Measurements from ENCODE around the gene IL10.
"Not testable (repeated sequence)": the region's sequence is repeated elsewhere in the genome, so short reads cannot be mapped to it uniquely, and the experiment has no call there.

Gene IL10

DNA sequence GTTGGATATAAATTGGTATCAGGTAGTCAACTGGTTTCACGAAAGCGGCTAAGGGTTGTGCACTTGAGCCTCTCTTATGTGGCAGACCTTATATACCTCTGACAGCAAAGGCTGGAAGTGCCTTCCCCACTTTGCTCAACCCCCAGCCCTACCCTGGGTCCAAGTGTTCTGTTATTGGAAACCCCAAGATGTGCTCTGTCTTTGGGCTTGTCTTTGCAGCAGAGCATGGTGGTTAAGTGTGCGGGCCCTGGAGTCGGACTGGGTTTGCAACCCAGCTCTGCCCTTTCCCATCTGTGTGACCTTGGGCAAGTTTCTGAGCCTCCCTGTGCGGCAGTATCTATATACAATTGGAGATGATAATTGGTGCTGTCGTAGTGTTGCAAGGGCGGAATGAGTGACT is 11.2 kb upstream of the IL10 start:
- Histone ChIP-seq H3K4me3 (ENCODE audit: insufficient read depth, low read depth, low read length) (no peak overlapping the region), H3K36me3 (ENCODE audit: control insufficient read depth, insufficient read depth, low read length) (no peaks in the 10 kb centered on the region), H3K9me3 (ENCODE audit: control insufficient read depth, low read length) (no peaks in the 10 kb centered on the region), H3K27me3 (ENCODE audit: control insufficient read depth, insufficient read depth, low read length, poor library complexity, severe bottlenecking) (no peaks in the 10 kb centered on the region), H3K27ac (ENCODE audit: insufficient read depth, low read depth, low read length, poor library complexity, severe bottlenecking) (no peak overlapping the region), H3K4me1 (ENCODE audit: control insufficient read depth, insufficient read depth, low read length) (no peaks in the 10 kb centered on the region)
- 95 to 96% methylated on average over 7 of the region's 7 CpGs for WGBS, 2 experiments

DNA sequence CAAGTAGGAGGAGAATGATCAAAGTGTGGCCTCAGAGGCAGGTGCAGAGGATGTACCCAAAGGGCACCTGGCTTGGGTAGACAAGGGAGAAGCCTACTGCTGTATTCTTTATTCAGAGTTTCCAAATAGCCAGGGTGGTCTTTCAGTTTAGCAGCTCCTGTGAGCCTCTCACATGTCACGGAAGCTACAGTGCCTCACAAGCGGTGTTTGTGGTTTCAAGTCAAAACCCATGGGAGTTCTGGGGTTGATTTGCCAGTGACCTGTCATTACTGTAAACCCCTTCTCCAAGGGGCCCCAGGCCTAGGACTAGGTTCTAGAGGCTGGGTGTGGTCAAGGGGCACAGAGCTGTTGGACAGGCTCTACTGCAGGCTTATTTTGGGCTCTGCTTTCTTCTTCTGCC is 10.2 kb upstream of the IL10 start:
- WGBS, 2 experiments, result 91 to 95% methylated on average over 2 of the region's 2 CpGs
- no peak overlapping the region for H3K4me3 ChIP-seq (ENCODE audit: insufficient read depth, low read depth, low read length)
- H3K27ac ChIP-seq (ENCODE audit: insufficient read depth, low read depth, low read length, poor library complexity, severe bottlenecking), result no peak overlapping the region
- no peaks in the 10 kb centered on the region for H3K9me3 ChIP-seq (ENCODE audit: control insufficient read depth, low read length)
- H3K4me1 ChIP-seq (ENCODE audit: control insufficient read depth, insufficient read depth, low read length), result no peaks in the 10 kb centered on the region
- H3K27me3 ChIP-seq (ENCODE audit: control insufficient read depth, insufficient read depth, low read length, poor library complexity, severe bottlenecking), result no peaks in the 10 kb centered on the region
- no peaks in the 10 kb centered on the region for H3K36me3 ChIP-seq (ENCODE audit: control insufficient read depth, insufficient read depth, low read length)

- no peaks in the 10 kb centered on the region for H3K9me3 ChIP-seq (ENCODE audit: control insufficient read depth, low read length)
- no peaks in the 10 kb centered on the region for H3K27me3 ChIP-seq (ENCODE audit: control insufficient read depth, insufficient read depth, low read length, poor library complexity, severe bottlenecking)
- no peak overlapping the region for H3K4me3 ChIP-seq (ENCODE audit: insufficient read depth, low read depth, low read length)
- no peaks in the 10 kb centered on the region for H3K4me1 ChIP-seq (ENCODE audit: control insufficient read depth, insufficient read depth, low read length)
- H3K27ac ChIP-seq (ENCODE audit: insufficient read depth, low read depth, low read length, poor library complexity, severe bottlenecking), result no peak overlapping the region
- H3K36me3 ChIP-seq (ENCODE audit: control insufficient read depth, insufficient read depth, low read length), result no peaks in the 10 kb centered on the region
- 82 to 88% methylated on average over 2 of the region's 2 CpGs for WGBS, 2 experiments
These were observed 7.3 kb upstream of the IL10 start for GRCh38 chr1:206779638-206780037.

DNA sequence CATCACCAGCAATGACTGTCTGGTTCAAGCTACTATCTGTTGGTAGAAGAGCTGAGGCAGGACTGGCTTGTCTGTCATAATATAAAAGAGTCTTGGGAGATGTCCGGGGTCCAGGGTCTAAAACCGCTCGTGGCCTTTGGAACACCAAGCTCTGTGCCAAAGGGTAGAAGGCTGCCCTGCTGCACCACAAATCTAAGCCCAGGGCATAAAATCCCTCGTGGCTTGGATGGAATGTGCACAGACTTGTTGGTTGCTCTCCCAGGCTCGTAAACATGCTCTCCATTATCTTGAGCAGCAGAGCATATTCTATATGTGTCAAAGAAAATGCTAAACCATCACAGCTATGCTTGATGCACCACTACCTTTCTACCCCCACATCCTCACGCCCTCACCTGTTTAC is 6.6 kb upstream of the IL10 start:
- not testable (repeated sequence) for H3K27ac ChIP-seq (ENCODE audit: insufficient read depth, low read depth, low read length, poor library complexity, severe bottlenecking); H3K9me3 ChIP-seq (ENCODE audit: control insufficient read depth, low read length); H3K27me3 ChIP-seq (ENCODE audit: control insufficient read depth, insufficient read depth, low read length, poor library complexity, severe bottlenecking); H3K4me1 ChIP-seq (ENCODE audit: control insufficient read depth, insufficient read depth, low read length); H3K36me3 ChIP-seq (ENCODE audit: control insufficient read depth, insufficient read depth, low read length); H3K4me3 ChIP-seq (ENCODE audit: insufficient read depth, low read depth, low read length)
- 91 to 95% methylated on average over 6 of the region's 6 CpGs for WGBS, 2 experiments

- H3K9me3 ChIP-seq (ENCODE audit: control insufficient read depth, low read length), result no peaks in the 10 kb centered on the region
- H3K4me3 ChIP-seq (ENCODE audit: insufficient read depth, low read depth, low read length), result no peak overlapping the region
- no peak overlapping the region for H3K27ac ChIP-seq (ENCODE audit: insufficient read depth, low read depth, low read length, poor library complexity, severe bottlenecking)
- H3K36me3 ChIP-seq (ENCODE audit: control insufficient read depth, insufficient read depth, low read length), result no peaks in the 10 kb centered on the region
- WGBS, 2 experiments, result 80% methylated on average over 7 of the region's 7 CpGs
- no peaks in the 10 kb centered on the region for H3K27me3 ChIP-seq (ENCODE audit: control insufficient read depth, insufficient read depth, low read length, poor library complexity, severe bottlenecking)
- no peaks in the 10 kb centered on the region for H3K4me1 ChIP-seq (ENCODE audit: control insufficient read depth, insufficient read depth, low read length)
These were observed 5.7 kb upstream of the IL10 start for GRCh38 chr1:206778031-206778430.

GRCh38 chr1:206776229-206776628 is 3.9 kb upstream of the IL10 start:
- H3K27ac ChIP-seq (ENCODE audit: insufficient read depth, low read depth, low read length, poor library complexity, severe bottlenecking), result no peak overlapping the region
- H3K27me3 ChIP-seq (ENCODE audit: control insufficient read depth, insufficient read depth, low read length, poor library complexity, severe bottlenecking), result no peaks in the 10 kb centered on the region
- WGBS, 2 experiments, result 87 to 94% methylated on average over 3 to 4 of the region's 4 CpGs
- H3K4me1 ChIP-seq (ENCODE audit: control insufficient read depth, insufficient read depth, low read length), result no peaks in the 10 kb centered on the region
- no peaks in the 10 kb centered on the region for H3K36me3 ChIP-seq (ENCODE audit: control insufficient read depth, insufficient read depth, low read length)
- H3K9me3 ChIP-seq (ENCODE audit: control insufficient read depth, low read length), result no peaks in the 10 kb centered on the region
- no peak overlapping the region for H3K4me3 ChIP-seq (ENCODE audit: insufficient read depth, low read depth, low read length)

DNA sequence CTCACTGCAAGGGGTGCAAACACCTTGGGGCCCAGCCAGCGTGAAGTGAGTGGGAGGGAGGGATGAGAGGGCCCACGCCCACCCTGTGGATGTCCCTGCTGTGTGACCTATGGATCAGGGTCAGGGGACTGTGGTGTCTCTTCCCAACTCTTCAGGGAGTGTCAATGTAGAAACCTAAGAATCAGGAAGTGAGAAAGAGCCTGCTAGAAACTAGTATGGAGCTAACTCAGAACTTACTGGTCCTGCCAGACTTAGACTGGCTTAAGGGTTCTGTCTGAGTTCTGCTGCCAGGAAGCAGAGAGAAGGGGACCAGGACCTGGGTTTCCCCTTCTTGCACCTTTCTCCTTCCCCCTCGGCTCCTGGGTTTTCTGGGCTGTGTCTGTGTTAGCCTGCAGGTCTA is 1.8 kb upstream of the IL10 start:
- WGBS, 2 experiments, result 87 to 88% methylated on average over 3 of the region's 3 CpGs
- Histone ChIP-seq H3K9me3 (ENCODE audit: control insufficient read depth, low read length) (no peaks in the 10 kb centered on the region), H3K36me3 (ENCODE audit: control insufficient read depth, insufficient read depth, low read length) (no peaks in the 10 kb centered on the region), H3K4me3 (ENCODE audit: insufficient read depth, low read depth, low read length) (no peak overlapping the region), H3K4me1 (ENCODE audit: control insufficient read depth, insufficient read depth, low read length) (peaks cover 12% of the 10 kb centered on the region), H3K27ac (ENCODE audit: insufficient read depth, low read depth, low read length, poor library complexity, severe bottlenecking) (no peak overlapping the region), H3K27me3 (ENCODE audit: control insufficient read depth, insufficient read depth, low read length, poor library complexity, severe bottlenecking) (no peaks in the 10 kb centered on the region)

GRCh38 chr1:206771338-206771692 is 979 bp downstream of the IL10 start:
- 86 to 91% methylated on average over 4 of the region's 4 CpGs for WGBS, 2 experiments
- Histone ChIP-seq H3K4me3 (ENCODE audit: insufficient read depth, low read depth, low read length) (no peak overlapping the region), H3K36me3 (ENCODE audit: control insufficient read depth, insufficient read depth, low read length) (no peaks in the 10 kb centered on the region), H3K27me3 (ENCODE audit: control insufficient read depth, insufficient read depth, low read length, poor library complexity, severe bottlenecking) (no peaks in the 10 kb centered on the region), H3K9me3 (ENCODE audit: control insufficient read depth, low read length) (no peaks in the 10 kb centered on the region), H3K4me1 (ENCODE audit: control insufficient read depth, insufficient read depth, low read length) (peaks cover 12% of the 10 kb centered on the region), H3K27ac (ENCODE audit: insufficient read depth, low read depth, low read length, poor library complexity, severe bottlenecking) (no peak overlapping the region)

GRCh38 chr1:206770531-206771337 is 1.6 kb downstream of the IL10 start, which contains the start of gene IL19:
Gene IL19, plus strand, starts transcription at chr1:206770773. Its CDS starts 65,890 bp downstream, at chr1:206836663.
- no peaks in the 10 kb centered on the region for H3K36me3 ChIP-seq (ENCODE audit: control insufficient read depth, insufficient read depth, low read length)
- H3K4me3 ChIP-seq (ENCODE audit: insufficient read depth, low read depth, low read length), result no peak within 1 kb of the TSS
- no peaks in the 10 kb centered on the region for H3K27me3 ChIP-seq (ENCODE audit: control insufficient read depth, insufficient read depth, low read length, poor library complexity, severe bottlenecking)
- H3K4me1 ChIP-seq (ENCODE audit: control insufficient read depth, insufficient read depth, low read length), result peaks cover 12% of the 10 kb centered on the region
- H3K27ac ChIP-seq (ENCODE audit: insufficient read depth, low read depth, low read length, poor library complexity, severe bottlenecking), result no peak within 1 kb of the TSS
- WGBS, 2 experiments, result 75 to 76% methylated on average over 9 of the region's 9 CpGs
- H3K9me3 ChIP-seq (ENCODE audit: control insufficient read depth, low read length), result no peaks in the 10 kb centered on the region

DNA sequence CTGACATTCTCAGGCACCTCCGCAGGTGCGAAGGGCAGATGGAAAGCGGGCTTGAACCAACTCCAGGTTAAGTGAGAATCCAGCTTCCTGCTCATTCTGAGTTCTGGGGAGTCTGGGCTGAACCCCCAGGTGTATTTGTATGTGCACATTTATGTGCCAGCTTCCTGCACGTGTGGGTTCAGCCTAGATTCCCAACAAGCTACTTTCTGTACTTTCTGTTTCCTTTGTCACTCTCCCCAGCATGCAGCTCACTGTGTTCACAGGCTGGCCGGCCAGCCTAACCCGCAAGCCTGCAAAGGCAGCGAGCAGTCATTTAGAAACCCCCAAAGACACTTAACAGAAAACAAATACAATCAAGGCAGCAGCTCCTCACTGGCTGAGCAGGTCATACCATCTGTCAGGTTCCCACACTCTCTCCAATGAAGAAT is 3.0 kb downstream of the IL10 start:
- Histone ChIP-seq H3K27me3 (ENCODE audit: control insufficient read depth, insufficient read depth, low read length, poor library complexity, severe bottlenecking) (no peaks in the 10 kb centered on the region), H3K4me3 (ENCODE audit: insufficient read depth, low read depth, low read length) (no peak overlapping the region), H3K36me3 (ENCODE audit: control insufficient read depth, insufficient read depth, low read length) (no peaks in the 10 kb centered on the region), H3K9me3 (ENCODE audit: control insufficient read depth, low read length) (no peaks in the 10 kb centered on the region), H3K4me1 (ENCODE audit: control insufficient read depth, insufficient read depth, low read length) (peaks cover 12% of the 10 kb centered on the region), H3K27ac (ENCODE audit: insufficient read depth, low read depth, low read length, poor library complexity, severe bottlenecking) (no peak overlapping the region)
- WGBS, 2 experiments, result 87 to 88% methylated on average over 7 of the region's 7 CpGs

All from ectodermal cell (in vitro differentiated cells).